ENCODE results near the gene ODF2L. TPM values are rescaled to one million over a fixed set of nuclear protein-coding genes. Genes with fewer than 3 reads are reported as not detected.
A peak's percentile ranks its signal among the peaks of the same experiment; 100 is the strongest.

ODF2L gene
- total RNA-seq, 1 donor from 2014 or later = 18.9 TPM

DNA sequence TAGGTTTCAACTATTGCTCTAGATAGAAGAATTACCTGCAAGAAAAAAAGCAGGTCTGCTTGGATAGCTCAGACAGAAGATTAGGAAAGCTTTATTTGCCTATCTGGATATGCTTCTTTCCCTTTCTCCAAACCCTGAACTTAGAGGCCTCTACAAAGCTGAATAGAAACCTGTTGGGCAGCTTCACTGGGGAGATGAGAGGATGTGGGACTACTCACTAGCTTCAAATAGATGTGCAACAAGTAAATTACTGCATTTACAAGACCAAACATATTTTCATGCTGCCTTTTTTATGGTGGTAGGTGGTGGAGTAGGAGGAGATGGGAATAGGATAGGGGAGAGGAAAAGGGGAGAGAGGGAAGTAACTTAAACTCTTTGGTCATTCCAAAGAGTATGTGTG, 34.3 kb upstream of the ODF2L start:
- no peak overlapping the region for H3K4me3 ChIP-seq (ENCODE audit: low read depth, low read length)
- no peak for DNase-seq (ENCODE audit: low read depth)
- TF ChIP-seq, protein P1, sequence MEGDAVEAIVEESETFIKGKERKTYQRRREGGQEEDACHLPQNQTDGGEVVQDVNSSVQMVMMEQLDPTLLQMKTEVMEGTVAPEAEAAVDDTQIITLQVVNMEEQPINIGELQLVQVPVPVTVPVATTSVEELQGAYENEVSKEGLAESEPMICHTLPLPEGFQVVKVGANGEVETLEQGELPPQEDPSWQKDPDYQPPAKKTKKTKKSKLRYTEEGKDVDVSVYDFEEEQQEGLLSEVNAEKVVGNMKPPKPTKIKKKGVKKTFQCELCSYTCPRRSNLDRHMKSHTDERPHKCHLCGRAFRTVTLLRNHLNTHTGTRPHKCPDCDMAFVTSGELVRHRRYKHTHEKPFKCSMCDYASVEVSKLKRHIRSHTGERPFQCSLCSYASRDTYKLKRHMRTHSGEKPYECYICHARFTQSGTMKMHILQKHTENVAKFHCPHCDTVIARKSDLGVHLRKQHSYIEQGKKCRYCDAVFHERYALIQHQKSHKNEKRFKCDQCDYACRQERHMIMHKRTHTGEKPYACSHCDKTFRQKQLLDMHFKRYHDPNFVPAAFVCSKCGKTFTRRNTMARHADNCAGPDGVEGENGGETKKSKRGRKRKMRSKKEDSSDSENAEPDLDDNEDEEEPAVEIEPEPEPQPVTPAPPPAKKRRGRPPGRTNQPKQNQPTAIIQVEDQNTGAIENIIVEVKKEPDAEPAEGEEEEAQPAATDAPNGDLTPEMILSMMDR (conservative IDR thresholded peaks at IDR 0.05; ENCODE audit: low read depth, low read length) = no peak

DNA sequence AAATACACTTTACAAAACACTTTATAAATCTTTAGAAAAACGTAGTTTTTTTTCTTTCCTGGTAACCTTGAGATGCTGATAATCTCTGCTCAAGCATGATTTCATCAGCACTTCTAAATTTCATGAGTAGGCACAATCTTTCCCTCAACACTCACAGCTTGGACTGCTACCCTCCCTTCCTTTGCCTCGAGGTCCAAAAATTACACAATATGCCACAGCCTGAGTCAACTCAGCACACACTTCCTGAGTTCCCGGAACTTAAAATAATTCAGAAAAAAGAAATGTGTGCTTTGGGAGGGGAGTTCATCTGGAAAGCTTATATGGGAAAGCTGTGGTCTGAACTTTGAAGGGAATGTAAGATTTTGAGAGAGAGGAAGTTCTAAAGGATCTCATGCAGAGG, 33.7 kb upstream of the ODF2L start:
- peak; percentile 87 for DNase-seq (ENCODE audit: low read depth)
- TF ChIP-seq, protein P1 (conservative IDR thresholded peaks at IDR 0.05; ENCODE audit: low read depth, low read length) = no peak
- no peak overlapping the region for H3K4me3 ChIP-seq (ENCODE audit: low read depth, low read length)

DNA sequence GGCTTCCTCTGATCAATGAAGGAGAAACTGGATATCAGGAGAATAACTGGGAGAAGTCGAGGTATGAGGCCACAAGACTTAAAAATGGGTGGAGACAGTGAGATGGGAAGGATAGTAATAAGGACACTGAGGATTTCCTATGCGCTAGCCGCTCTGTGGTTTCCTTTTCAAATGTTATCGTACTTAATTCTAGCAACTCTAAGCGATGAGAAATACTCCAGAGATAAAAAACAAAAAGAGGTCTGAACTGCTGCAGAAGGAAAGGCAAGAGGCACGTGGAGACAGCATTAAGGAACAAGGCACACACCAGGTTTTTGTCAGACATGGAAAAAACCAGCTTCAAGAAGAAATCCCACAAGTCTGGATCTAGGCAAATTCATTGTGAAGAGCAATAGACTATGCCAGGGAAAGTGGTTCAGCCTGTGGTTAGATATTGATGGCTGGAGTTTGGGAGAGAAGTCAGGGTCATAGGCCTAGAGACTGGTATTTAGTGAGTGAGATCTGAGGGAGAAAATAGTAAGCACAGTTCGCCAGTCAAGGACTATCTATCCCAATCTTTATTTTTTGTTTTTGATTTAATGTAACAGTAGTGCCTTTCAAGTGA, 33.1 kb upstream of the ODF2L start:
- no peak overlapping the region for H3K4me3 ChIP-seq (ENCODE audit: low read depth, low read length)
- no peak for DNase-seq (ENCODE audit: low read depth)
- TF ChIP-seq, protein P1 (conservative IDR thresholded peaks at IDR 0.05; ENCODE audit: low read depth, low read length) = no peak

DNA sequence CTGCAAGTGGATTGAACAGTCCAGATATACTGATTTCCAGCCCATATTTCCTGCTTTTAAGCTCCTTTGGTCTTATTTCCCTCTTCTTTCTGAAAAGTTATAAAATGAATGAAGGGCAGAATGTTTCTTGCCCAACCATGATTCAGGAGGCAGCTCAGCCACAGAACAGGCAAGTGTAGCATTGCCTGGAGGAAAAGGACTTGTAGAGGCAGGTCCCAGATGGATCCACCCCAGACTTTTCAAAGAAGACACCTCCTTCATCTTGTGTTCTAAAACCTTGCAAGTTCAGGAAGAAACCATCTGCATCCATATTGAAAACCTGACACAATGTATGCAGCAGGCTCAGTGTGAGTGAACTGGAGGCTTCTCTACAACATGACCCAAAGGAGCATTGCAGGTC, 27.8 kb upstream of the ODF2L start, which contains the start of gene CLCA2:
TSS of gene CLCA2 (plus strand) at position 299 of the 400 bp plus-strand sequence. CDS start at position 376, 77 bp downstream.
- TF ChIP-seq, protein P1 (conservative IDR thresholded peaks at IDR 0.05; ENCODE audit: low read depth, low read length) = no peak
- no peak within 1 kb of the TSS for H3K4me3 ChIP-seq (ENCODE audit: low read depth, low read length)
- DNase-seq (ENCODE audit: low read depth) = no peak

DNA sequence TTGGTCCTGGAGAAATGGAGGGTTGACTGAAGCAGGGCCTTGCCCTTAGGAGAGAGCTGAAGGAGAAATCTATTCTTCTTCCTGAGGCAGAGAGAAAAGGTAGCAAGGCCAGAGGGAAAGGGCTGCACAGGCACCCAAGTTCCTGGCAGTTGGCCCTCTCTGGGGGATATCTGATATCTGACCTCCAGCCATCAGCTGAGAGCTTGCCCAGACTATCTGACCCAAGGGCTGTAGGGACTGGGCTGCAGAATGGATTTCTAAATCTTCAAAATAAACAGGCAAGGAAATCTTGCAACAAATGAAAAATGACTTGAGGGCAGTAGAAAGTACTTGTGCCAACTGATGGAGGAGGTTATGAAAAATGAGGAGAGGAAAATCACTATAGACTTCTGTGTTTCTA, 27.4 kb upstream of the ODF2L start:
- no peak for DNase-seq (ENCODE audit: low read depth)
- H3K4me3 ChIP-seq (ENCODE audit: low read depth, low read length) = no peak overlapping the region
- TF ChIP-seq, protein P1 (conservative IDR thresholded peaks at IDR 0.05; ENCODE audit: low read depth, low read length) = no peak

DNA sequence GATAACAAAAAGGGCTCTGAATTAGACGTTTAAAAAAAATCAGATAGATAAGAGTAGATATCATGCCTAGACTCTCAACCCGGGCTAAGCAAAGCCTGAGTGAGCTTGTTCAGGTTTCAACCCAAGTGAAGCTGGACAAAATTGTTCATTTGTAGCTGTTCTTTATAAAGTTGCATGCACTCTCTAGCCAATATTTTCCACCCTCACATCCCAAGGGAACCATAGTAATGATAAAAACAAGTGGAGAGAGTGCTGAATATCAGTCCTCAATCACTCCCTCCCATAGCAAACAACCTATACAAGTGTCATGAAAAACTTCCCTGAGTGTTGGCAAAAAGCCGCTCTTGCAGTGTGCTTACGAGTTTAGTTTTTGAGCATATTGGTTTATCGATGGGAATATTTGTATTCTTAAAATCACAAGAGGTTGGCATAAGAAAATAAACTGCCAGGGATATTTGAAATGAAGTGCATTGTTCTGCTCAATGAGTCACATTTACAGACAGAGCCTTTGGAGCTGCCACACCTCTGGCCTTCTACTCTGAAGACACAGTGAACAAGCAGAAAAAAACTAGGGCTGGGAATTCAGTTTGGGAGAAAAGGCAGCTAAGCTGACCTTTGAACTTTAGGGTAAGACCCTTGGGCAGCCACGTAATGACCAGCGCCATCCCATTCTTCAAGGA, 25.6 kb upstream of the ODF2L start:
- TF ChIP-seq, protein P1 (conservative IDR thresholded peaks at IDR 0.05; ENCODE audit: low read depth, low read length) = no peak
- DNase-seq (ENCODE audit: low read depth) = no peak
- no peak overlapping the region for H3K4me3 ChIP-seq (ENCODE audit: low read depth, low read length)

Measured in epithelial cell of proximal tubule (primary cell).